ENCODE data around the gene ST6GALNAC2. TPM values are rescaled to one million over a fixed set of nuclear protein-coding genes. Genes with fewer than 3 reads are reported as not detected.

ST6GALNAC2 gene
- total and polyA plus RNA-seq, 10 of the 15 experiments (the other 5 are each of a cell fraction or from before 2014, with no cell fraction given), result 0.08 to 0.41 (median 0.23) TPM; not detected in 6

- TF ChIP-seq GATAD2B (conservative IDR thresholded peaks at IDR 0.05; ENCODE audit: low read depth) (0 out of 2 replicates have a peak, but pooled peaks have one; percentile 27), NRF1 (conservative IDR thresholded peaks at IDR 0.05; ENCODE audit: low read depth, low read length) (no peak), SMARCA5 (IDR thresholded peaks at IDR 0.05) (no peak; the same call in 1 of the 2 replicates), ZNF592 (IDR thresholded peaks at IDR 0.05) (no peak), RAD51 (IDR thresholded peaks at IDR 0.05) (peak; percentile 56), DPF2 (IDR thresholded peaks at IDR 0.05) (0 out of 2 replicates have a peak, but pooled peaks have one; percentile 37), IKZF1 (conservative IDR thresholded peaks at IDR 0.05) (peak; percentile 37; the same call in 1 of the 2 replicates), HDGF (IDR thresholded peaks at IDR 0.05) (no peak), EGR1 (IDR thresholded peaks at IDR 0.05; ENCODE audit: borderline replicate concordance in 1 of 2, low read depth in 2 of 2, low read length in 2 of 2) (no peak), ETV6 (conservative IDR thresholded peaks at IDR 0.05 in 1 of 2, IDR thresholded peaks at IDR 0.05 in 1 of 2; ENCODE audit: borderline replicate concordance in 1 of 2, low read depth in 1 of 2) (no peak), ZSCAN29 (IDR thresholded peaks at IDR 0.05) (no peak), BHLHE40 (IDR thresholded peaks at IDR 0.05; ENCODE audit: borderline replicate concordance in 1 of 2, low read depth in 2 of 2, low read length in 1 of 2) (peak in 1 of 2 experiments; percentile 36; a peak in 1 of 4 replicates), MYB (IDR thresholded peaks at IDR 0.05; ENCODE audit: borderline replicate concordance, low read depth, low read length) (no peak), MTA3 (IDR thresholded peaks at IDR 0.05; ENCODE audit: borderline replicate concordance, low read length) (peak; percentile 33; the same call in 1 of the 2 replicates), ZNF274 (IDR thresholded peaks at IDR 0.05; ENCODE audit: insufficient read depth, insufficient read length) (no peak), SUZ12 (IDR thresholded peaks at IDR 0.05; ENCODE audit: unreplicated experiment) (no peak), JUND (IDR thresholded peaks at IDR 0.05; ENCODE audit: low read depth, low read length) (no peak), RUNX3 (IDR thresholded peaks at IDR 0.05; ENCODE audit: low read length) (0 out of 2 replicates have a peak, but pooled peaks have one; percentile 5), TCF7 (IDR thresholded peaks at IDR 0.05; ENCODE audit: borderline replicate concordance) (no peak), SP1 (IDR thresholded peaks at IDR 0.05; ENCODE audit: low read depth, low read length) (no peak), USF2 (IDR thresholded peaks at IDR 0.05; ENCODE audit: borderline replicate concordance, low read depth, low read length) (no peak), STAT1 (conservative IDR thresholded peaks at IDR 0.05) (no peak), PAX5 (IDR thresholded peaks at IDR 0.05; ENCODE audit: borderline replicate concordance, low read depth, low read length) (no peak)
- TF ChIP-seq, protein P1, sequence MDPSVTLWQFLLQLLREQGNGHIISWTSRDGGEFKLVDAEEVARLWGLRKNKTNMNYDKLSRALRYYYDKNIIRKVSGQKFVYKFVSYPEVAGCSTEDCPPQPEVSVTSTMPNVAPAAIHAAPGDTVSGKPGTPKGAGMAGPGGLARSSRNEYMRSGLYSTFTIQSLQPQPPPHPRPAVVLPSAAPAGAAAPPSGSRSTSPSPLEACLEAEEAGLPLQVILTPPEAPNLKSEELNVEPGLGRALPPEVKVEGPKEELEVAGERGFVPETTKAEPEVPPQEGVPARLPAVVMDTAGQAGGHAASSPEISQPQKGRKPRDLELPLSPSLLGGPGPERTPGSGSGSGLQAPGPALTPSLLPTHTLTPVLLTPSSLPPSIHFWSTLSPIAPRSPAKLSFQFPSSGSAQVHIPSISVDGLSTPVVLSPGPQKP (IDR thresholded peaks at IDR 0.05; ENCODE audit: low read depth, low read length), result no peak
- TF ChIP-seq, protein P2, sequence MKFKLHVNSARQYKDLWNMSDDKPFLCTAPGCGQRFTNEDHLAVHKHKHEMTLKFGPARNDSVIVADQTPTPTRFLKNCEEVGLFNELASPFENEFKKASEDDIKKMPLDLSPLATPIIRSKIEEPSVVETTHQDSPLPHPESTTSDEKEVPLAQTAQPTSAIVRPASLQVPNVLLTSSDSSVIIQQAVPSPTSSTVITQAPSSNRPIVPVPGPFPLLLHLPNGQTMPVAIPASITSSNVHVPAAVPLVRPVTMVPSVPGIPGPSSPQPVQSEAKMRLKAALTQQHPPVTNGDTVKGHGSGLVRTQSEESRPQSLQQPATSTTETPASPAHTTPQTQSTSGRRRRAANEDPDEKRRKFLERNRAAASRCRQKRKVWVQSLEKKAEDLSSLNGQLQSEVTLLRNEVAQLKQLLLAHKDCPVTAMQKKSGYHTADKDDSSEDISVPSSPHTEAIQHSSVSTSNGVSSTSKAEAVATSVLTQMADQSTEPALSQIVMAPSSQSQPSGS (IDR thresholded peaks at IDR 0.05; ENCODE audit: low read length), result 0 out of 2 replicates have a peak, but pooled peaks have one; percentile 7
Observed at GRCh38 chr17:76560877-76561221, 24.8 kb downstream of the ST6GALNAC2 start (continued).

Measured in GM12878 (cell line).